LNCAP (cell line): Measurements from ENCODE around the gene ATP1B3.

Experiments used
- TF ChIP-seq, protein P1 (sequence below): fragments of 450-650 bp; IDR thresholded peaks from 2 replicates; pipeline ENCODE4 v1.5.1; 2017; ENCODE audit warnings: mild to moderate bottlenecking

Gene ATP1B3

GRCh38 chr3:141972399-141972798 lies 96.0 kb downstream of the ATP1B3 start:
- TF ChIP-seq, protein P1, sequence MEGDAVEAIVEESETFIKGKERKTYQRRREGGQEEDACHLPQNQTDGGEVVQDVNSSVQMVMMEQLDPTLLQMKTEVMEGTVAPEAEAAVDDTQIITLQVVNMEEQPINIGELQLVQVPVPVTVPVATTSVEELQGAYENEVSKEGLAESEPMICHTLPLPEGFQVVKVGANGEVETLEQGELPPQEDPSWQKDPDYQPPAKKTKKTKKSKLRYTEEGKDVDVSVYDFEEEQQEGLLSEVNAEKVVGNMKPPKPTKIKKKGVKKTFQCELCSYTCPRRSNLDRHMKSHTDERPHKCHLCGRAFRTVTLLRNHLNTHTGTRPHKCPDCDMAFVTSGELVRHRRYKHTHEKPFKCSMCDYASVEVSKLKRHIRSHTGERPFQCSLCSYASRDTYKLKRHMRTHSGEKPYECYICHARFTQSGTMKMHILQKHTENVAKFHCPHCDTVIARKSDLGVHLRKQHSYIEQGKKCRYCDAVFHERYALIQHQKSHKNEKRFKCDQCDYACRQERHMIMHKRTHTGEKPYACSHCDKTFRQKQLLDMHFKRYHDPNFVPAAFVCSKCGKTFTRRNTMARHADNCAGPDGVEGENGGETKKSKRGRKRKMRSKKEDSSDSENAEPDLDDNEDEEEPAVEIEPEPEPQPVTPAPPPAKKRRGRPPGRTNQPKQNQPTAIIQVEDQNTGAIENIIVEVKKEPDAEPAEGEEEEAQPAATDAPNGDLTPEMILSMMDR: no peak
